Measurements from ENCODE around the gene PPP3R1.

The PPP3R1 gene

DNA sequence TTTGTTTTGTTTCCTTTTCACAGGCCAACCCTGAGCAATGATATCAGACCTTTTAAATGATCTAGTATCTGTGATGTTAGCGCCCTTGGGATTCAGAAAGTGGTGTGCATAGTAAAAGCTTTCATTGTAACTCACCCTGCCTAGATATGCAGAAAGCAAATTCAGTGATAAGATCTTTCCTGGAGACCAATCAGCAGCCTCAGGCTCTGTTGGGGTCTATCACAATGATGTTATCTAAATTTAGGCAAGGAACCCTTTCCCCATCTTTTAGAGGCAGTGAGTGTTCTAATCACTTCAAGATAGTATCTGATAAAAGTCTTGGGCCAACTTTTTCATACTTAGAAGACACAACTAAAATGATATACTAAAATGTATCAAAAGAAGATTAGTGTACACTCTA, 118.2 kb downstream of the PPP3R1 start:
- no peak for ATAC-seq
- TF ChIP-seq ZFP3 (CRISPR knock-in tag; IDR thresholded peaks at IDR 0.05) = no peak

Measured in SK-N-SH treated with all-trans-retinoic acid at 6 μM for 48 hours (cell line).